Kidney (tissue), 14 donors: Measurements from ENCODE around the gene PDE4C. TPM values are rescaled to one million over a fixed set of nuclear protein-coding genes. Genes with fewer than 3 reads are reported as not detected.

Experiments
- DNase-seq, 5 donors: peaks; one replicate each; pipeline ENCODE4 v3.0.0-alpha.2; 2013 to 2020
- FAIRE-seq: peaks from 2 replicates; lab custom pipeline; 2012; peaks lifted over from hg19 to GRCh38; lab: Jason Lieb, UNC
- H3K27ac ChIP-seq, 2 donors: one replicate each; pipeline ENCODE4 v1.7.0; 2013; ENCODE audit warnings: low read depth in 2 of 2, low read length in 2 of 2, inconsistent platforms in 1 of 2
- H3K27me3 ChIP-seq: one replicate; pipeline ENCODE4 v1.7.1; 2013; ENCODE audit warnings: low read length, inconsistent platforms; ENCODE audit not compliant: control insufficient read depth, insufficient read depth
- H3K36me3 ChIP-seq, 3 donors: one replicate each; pipeline versions ENCODE4 v1.7.0 to v1.7.1; 2013; ENCODE audit warnings: low read length in 3 of 3, control low read depth in 1 of 3, inconsistent platforms in 1 of 3; ENCODE audit not compliant: insufficient read depth in 3 of 3, control insufficient read depth in 2 of 3
- H3K4me1 ChIP-seq, 3 donors: one replicate each; pipeline versions ENCODE4 v1.7.0 to v1.7.1; 2013; ENCODE audit warnings: low read length in 3 of 3, inconsistent platforms in 1 of 3, low read depth in 1 of 3; ENCODE audit not compliant: control insufficient read depth in 2 of 3, insufficient read depth in 2 of 3
- H3K4me3 ChIP-seq, 3 donors: one replicate each; pipeline versions ENCODE4 v1.7.0 to v1.8.1; 2013; ENCODE audit warnings: low read length in 3 of 3, control low read depth in 1 of 3, inconsistent platforms in 1 of 3
- H3K9ac ChIP-seq, 3 donors: one replicate each; pipeline versions ENCODE4 v1.7.0 to v1.7.1; 2013; ENCODE audit warnings: low read length in 3 of 3, control low read depth in 1 of 3, inconsistent platforms in 1 of 3
- H3K9me3 ChIP-seq, 3 donors: one replicate each; pipeline versions ENCODE4 v1.7.0 to v1.7.1; 2013; ENCODE audit warnings: low read length in 3 of 3, control low read depth in 1 of 3, inconsistent platforms in 1 of 3; ENCODE audit not compliant: control insufficient read depth in 2 of 3, insufficient read depth in 1 of 3
- intact Hi-C: fragments of 100-400 bp; cut with DNase I; formaldehyde crosslinking; loops from one replicate; pipeline ENCODE4 v1.11.1; 2022
- polyA plus RNA-seq: library from polyadenylated mRNA; stranded (reverse); fragments of 350-450 nt; fragmentation: Illumina TruSeq; extraction: RNeasy Lipid Tissue Mini Kit (QIAGEN cat#74804); gene quantifications from one replicate; pipeline ENCODE4 v1.2.3, GENCODE V29; 2014; ENCODE audit warnings: low read depth, low replicate concordance; ENCODE audit not compliant: insufficient read depth
- total RNA-seq: library from RNA; stranded (reverse); fragmentation: NEBNext Ultra II Directional; extraction: Animal tissue kit (Norgen Biotek cat#: 25700); gene quantifications from one replicate; pipeline ENCODE4 v1.2.1, GENCODE V29; 2021
- TF ChIP-seq, protein P1 (sequence below): IDR thresholded peaks from 3 replicates; pipeline ENCODE4 v1.5.1; 2012; ENCODE audit warnings: mild to moderate bottlenecking, moderate library complexity, borderline replicate concordance; ENCODE audit not compliant: insufficient read depth; ENCODE audit errors: extremely low read depth
- donor health status: control.
- donor health status: control.
- donor health status: control.
- donor health status: control.
- donor health status: control.
- donor health status: DM: yes; HTN: yes; CAD: no.
- donor health status: Normal renal cell carcinoma (clear cell type).

Gene PDE4C
- total and polyA plus RNA-seq, 2 donors from 2014 or later: 2.0 TPM; not detected in 1

DNA sequence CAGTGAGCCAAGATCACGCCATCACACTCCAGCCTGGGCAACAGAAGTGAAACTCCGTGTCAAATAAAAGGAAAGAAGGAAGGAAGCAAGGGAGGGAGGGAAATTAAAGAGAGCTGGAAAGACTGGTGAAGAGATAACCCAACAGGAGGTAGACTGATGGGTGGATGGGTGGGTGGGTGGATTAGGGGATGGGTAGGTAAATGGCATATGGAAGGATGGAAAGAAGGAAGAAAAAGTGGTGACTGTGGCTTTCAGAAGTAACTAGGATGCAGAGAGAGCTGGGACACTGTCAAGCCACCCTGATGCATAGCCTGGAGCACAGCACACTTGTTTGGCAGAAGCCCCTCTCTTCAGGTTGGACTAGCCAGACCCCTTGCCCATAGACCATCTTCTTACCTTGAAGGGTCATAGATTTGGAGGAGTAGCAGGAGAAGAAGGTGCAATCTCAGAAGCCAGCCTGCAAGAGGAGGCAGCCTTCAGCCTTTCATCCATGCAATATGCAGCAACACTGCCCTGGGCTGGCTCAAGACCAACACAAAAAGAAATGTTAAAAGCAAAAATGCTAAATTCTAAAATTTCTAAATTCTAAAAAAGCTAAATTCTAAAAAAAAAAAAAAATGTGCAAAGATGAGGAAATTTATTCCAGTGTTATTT is 43.0 kb upstream of the PDE4C start:
- no peak overlapping the region for H3K9ac ChIP-seq
- DNase-seq (no peak), FAIRE-seq (no peak)
- peaks cover 3 to 13% (median 4%) of the 10 kb centered on the region in 3 donors for H3K36me3 ChIP-seq
- no peaks in the 10 kb centered on the region for H3K4me1 ChIP-seq
- TF ChIP-seq, protein P1, sequence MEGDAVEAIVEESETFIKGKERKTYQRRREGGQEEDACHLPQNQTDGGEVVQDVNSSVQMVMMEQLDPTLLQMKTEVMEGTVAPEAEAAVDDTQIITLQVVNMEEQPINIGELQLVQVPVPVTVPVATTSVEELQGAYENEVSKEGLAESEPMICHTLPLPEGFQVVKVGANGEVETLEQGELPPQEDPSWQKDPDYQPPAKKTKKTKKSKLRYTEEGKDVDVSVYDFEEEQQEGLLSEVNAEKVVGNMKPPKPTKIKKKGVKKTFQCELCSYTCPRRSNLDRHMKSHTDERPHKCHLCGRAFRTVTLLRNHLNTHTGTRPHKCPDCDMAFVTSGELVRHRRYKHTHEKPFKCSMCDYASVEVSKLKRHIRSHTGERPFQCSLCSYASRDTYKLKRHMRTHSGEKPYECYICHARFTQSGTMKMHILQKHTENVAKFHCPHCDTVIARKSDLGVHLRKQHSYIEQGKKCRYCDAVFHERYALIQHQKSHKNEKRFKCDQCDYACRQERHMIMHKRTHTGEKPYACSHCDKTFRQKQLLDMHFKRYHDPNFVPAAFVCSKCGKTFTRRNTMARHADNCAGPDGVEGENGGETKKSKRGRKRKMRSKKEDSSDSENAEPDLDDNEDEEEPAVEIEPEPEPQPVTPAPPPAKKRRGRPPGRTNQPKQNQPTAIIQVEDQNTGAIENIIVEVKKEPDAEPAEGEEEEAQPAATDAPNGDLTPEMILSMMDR: no peak
- H3K27me3 ChIP-seq: no peaks in the 10 kb centered on the region
- intact Hi-C loops: no loop called here
- H3K27ac ChIP-seq: no peak overlapping the region
- no peaks in the 10 kb centered on the region for H3K9me3 ChIP-seq
- H3K4me3 ChIP-seq: no peak overlapping the region

DNA sequence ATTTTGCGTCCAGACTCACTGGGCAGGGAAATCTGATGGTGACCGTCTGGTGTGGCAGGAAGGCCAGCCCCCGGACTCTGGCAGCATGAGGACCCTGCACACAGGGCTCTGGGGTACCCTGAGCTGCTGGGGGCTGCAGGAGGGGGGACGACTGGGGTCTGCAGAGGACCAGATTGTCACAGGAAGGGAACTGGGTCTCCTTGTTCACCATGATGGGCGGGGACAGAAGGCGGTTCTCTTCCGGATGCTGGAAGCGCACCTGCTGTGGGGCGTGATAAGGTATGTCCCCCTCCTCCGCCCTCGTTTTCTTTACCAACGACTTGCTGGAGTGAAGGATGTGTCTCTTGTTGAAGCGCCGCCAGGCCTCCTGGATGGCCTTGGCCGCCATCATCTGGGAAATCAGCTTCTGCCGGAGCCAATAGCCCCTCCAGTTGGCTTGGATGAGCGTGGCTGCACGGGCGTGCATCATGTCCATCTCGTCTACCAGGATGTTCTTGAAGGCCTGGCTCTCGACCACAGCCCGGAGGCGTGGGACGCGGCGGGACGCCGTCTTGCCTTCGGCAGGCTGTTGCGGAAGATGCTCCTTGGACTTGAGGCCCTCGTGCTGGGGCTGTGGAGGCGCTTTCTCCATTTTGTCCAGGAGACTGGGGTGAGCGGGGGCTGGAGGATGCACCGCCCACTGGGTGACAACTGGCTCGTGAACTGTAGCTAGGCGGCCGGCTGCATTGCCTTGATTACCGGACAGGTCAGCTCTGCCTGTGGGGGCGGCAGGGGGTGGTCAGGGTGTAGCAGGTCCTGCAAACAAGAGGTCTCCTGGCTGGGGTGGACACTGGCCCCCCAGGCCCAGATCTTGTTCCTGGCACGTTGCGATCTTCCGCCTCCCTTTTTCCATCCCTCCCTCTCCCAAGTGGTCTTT is 40.8 kb upstream of the PDE4C start:
- no peaks in the 10 kb centered on the region for H3K9me3 ChIP-seq
- no peak overlapping the region for H3K4me3 ChIP-seq
- H3K27me3 ChIP-seq: no peaks in the 10 kb centered on the region
- H3K27ac ChIP-seq: no peak overlapping the region
- FAIRE-seq: no peak
- TF ChIP-seq, protein P1: no peak
- no peak overlapping the region for H3K9ac ChIP-seq
- DNase-seq: no peak
- no peaks in the 10 kb centered on the region for H3K4me1 ChIP-seq
- peaks cover 3 to 18% (median 4%) of the 10 kb centered on the region in 3 donors for H3K36me3 ChIP-seq
- intact Hi-C loops: no loop called here

DNA sequence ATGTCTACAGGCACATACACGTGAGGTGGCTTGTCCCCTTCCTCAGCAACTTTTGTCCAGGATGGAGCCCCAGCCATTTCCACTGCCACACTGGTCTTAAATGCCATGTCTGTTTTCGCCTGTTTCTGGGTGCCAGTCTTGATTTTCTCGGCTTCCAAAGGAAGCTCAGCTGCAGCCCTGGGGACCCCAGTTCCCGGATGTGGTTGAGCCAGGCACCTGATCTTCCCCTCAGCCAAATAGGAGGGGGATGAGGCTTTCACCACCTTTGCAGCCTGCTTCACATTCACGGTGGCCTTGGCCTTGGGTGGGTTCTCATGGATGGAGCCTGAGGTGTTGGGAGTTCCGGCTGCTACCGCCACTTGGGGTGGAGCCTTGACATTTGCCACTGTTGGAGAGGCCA is 39.3 kb upstream of the PDE4C start:
- peaks cover 3 to 18% (median 4%) of the 10 kb centered on the region in 3 donors for H3K36me3 ChIP-seq
- no peak for DNase-seq
- H3K9ac ChIP-seq: no peak overlapping the region
- no peak for FAIRE-seq
- H3K4me3 ChIP-seq: no peak overlapping the region
- TF ChIP-seq, protein P1: no peak
- H3K27me3 ChIP-seq: no peaks in the 10 kb centered on the region
- intact Hi-C loops: no loop called here
- no peaks in the 10 kb centered on the region for H3K4me1 ChIP-seq
- H3K27ac ChIP-seq: no peak overlapping the region
- no peaks in the 10 kb centered on the region for H3K9me3 ChIP-seq
